ENCODE results near the gene FAM110C.
"Not testable (repeated sequence)": the region's sequence is repeated elsewhere in the genome, so short reads cannot be mapped to it uniquely, and the experiment has no call there.

The FAM110C gene, protein sequence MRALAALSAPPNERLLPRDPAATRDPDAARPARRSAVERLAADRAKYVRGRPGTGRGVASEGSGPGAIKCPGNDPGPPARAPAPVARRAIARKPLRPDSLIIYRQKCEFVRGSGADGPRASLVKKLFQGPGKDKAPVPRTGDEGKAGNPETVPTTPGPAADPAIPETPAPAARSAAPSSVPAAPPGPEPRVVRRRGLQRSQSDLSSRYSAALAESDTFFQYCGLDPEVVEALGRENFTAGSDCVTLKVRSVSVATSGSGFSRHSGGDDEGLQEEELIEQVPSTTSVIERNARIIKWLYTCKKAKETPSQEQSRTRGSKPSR

GRCh38 chr2:46471-47345 lies at the start of gene FAM110C:
TSS of gene FAM110C (minus strand) at chr2:46505. CDS start at chr2:46385, 120 bp downstream.
- Mint-ChIP-seq H3K4me3 (peak within 1 kb of the TSS; percentile 80), H3K36me3 (peaks cover 4% of the 10 kb centered on the region), H3K9me3 (no peaks in the 10 kb centered on the region), H3K4me1 (peaks cover 9% of the 10 kb centered on the region), H3K27me3 (peaks cover 72% of the 10 kb centered on the region), H3K27ac (no peak within 1 kb of the TSS)
- DNase-seq = peak; percentile 65
- CTCF ChIA-PET = interaction anchor here (0.8 kb wide), 1 partner anchor 18 kb away, joined by 3 read pairs; no protein-coding TSS in a partner anchor

GRCh38 chr2:92326-92725 lies 46.0 kb upstream of the FAM110C start:
- H3K27me3 Mint-ChIP-seq = peaks cover 10% of the 10 kb centered on the region

DNA sequence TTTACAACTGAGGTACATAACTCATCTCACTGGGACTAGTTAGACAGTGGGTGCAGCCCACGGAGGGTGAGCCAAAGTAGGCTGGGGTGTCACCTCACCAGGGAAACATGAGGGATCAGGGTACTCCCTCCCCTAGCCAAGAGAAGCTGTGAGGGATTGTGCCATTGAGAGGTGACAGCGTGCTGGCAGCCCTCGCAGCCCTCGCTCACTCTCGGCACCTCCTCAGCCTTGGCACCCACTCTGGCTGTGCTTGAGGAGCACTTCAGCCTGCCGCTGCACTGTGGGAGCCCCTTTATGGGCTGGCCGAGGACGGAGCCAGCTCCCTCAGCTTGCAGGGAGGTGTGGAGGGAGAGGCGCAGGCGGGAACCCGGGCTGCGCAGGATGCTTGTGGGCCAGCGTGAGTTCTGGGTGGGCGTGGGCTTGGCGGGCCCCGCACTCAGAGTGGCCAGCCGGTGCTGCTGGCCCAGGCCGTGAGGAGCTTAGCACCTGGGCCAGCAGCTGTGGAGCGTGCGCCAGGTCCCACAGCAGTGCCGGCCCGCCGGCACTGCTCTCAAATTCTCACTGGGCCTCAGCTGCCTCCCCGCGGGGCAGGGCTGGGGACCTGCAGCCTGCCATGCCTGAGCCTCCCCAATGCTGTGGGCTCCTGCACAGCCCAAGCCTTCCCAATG lies 44.5 kb upstream of the FAM110C start:
- no peak overlapping the region for H3K4me3 Mint-ChIP-seq
- H3K27me3 Mint-ChIP-seq = peaks cover 10% of the 10 kb centered on the region
- H3K9me3 Mint-ChIP-seq = peaks cover 5% of the 10 kb centered on the region
- CTCF ChIA-PET = interaction anchor here (1.0 kb wide), 2 partner anchors 29 to 52 kb away, joined by 3 read pairs; no protein-coding TSS in a partner anchor
- no peaks in the 10 kb centered on the region for H3K36me3 Mint-ChIP-seq
- DNase-seq = no peak
- no peak overlapping the region for H3K27ac Mint-ChIP-seq
- no peaks in the 10 kb centered on the region for H3K4me1 Mint-ChIP-seq

More at GRCh38 chr2:92326-92725, 46.0 kb upstream of the FAM110C start:
- H3K36me3 Mint-ChIP-seq = no peaks in the 10 kb centered on the region
- H3K4me3 Mint-ChIP-seq = no peak overlapping the region
- no peaks in the 10 kb centered on the region for H3K4me1 Mint-ChIP-seq
- peaks cover 12% of the 10 kb centered on the region for H3K9me3 Mint-ChIP-seq
- CTCF ChIA-PET = no interaction called here
- no peak for DNase-seq
- no peak overlapping the region for H3K27ac Mint-ChIP-seq

- no peak overlapping the region for H3K27ac Mint-ChIP-seq
- no peaks in the 10 kb centered on the region for H3K4me1 Mint-ChIP-seq
- H3K27me3 Mint-ChIP-seq = peaks cover 9% of the 10 kb centered on the region
- H3K36me3 Mint-ChIP-seq = no peaks in the 10 kb centered on the region
- H3K9me3 Mint-ChIP-seq = peaks cover 2% of the 10 kb centered on the region
- CTCF ChIA-PET = interaction anchor here (1.1 kb wide), 1 partner anchor 67 kb away, joined by 3 read pairs; no protein-coding TSS in a partner anchor
- H3K4me3 Mint-ChIP-seq = no peak overlapping the region
- no peak for DNase-seq
These were observed 39.5 kb upstream of the FAM110C start for GRCh38 chr2:85761-86160.

- no peak overlapping the region for H3K27ac Mint-ChIP-seq
- H3K36me3 Mint-ChIP-seq = no peaks in the 10 kb centered on the region
These were observed 37.8 kb upstream of the FAM110C start for GRCh38 chr2:84121-84520.

DNA sequence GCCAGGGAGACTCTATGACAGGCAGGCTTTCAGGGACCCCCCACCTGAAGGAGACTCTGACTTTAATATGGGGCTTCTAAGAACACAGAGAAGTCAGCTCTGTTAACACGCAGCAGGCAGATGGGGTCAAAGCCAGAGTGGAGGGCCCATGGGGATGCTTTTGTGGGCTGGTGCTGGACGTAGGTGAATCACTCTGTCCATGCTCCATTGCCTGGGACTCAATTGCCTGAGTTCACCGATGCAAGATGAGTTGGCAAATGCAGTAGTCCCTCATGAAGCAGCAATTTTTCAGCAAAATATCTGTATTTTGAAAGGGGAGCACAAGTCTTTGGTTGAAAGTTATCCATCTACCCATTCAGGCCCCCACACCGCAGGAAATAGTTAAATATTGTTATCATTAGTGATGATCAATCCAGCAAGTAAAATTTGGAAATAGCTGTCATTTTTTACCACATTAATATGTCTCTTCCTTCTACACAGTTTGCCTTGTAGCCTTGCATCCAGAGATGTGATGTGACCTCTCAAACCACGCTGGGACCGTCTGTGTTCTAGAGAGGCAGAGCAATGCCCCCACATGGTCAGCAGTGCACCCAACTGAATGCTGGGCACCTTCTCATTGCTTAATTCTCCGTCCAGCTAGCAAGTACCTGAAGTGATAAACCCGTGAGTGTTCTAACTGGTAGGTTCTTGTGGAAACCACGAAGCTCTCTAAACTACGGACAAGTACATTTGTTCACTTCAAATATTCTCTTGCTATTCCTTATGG lies 34.8 kb upstream of the FAM110C start:
- Mint-ChIP-seq H3K36me3 (no peaks in the 10 kb centered on the region), H3K4me1 (no peaks in the 10 kb centered on the region), H3K27ac (no peak overlapping the region), H3K27me3 (peaks cover 13% of the 10 kb centered on the region), H3K4me3 (no peak overlapping the region), H3K9me3 (no peaks in the 10 kb centered on the region)
- no peak for DNase-seq
- CTCF ChIA-PET = no interaction called here

More at GRCh38 chr2:84121-84520, 37.8 kb upstream of the FAM110C start:
- CTCF ChIA-PET = interaction anchor here (0.6 kb wide), 1 partner anchor 148 kb away, joined by 3 read pairs; no protein-coding TSS in a partner anchor
- H3K4me3 Mint-ChIP-seq = no peak overlapping the region
- no peak for DNase-seq
- H3K4me1 Mint-ChIP-seq = no peaks in the 10 kb centered on the region
- peaks cover 13% of the 10 kb centered on the region for H3K27me3 Mint-ChIP-seq
- H3K9me3 Mint-ChIP-seq = no peaks in the 10 kb centered on the region

GRCh38 chr2:80378-80777 lies 34.1 kb upstream of the FAM110C start:
- Mint-ChIP-seq H3K27me3 (peaks cover 13% of the 10 kb centered on the region), H3K4me1 (no peaks in the 10 kb centered on the region)

GRCh38 chr2:71309-72035 lies 25.2 kb upstream of the FAM110C start:
- Mint-ChIP-seq H3K4me3 (no peak overlapping the region), H3K36me3 (no peaks in the 10 kb centered on the region), H3K27ac (no peak overlapping the region), H3K4me1 (no peaks in the 10 kb centered on the region), H3K9me3 (no peaks in the 10 kb centered on the region), H3K27me3 (no peaks in the 10 kb centered on the region)
- DNase-seq = no peak
- CTCF ChIA-PET = no interaction called here

More at GRCh38 chr2:80378-80777, 34.1 kb upstream of the FAM110C start:
- CTCF ChIA-PET = no interaction called here
- Mint-ChIP-seq H3K9me3 (no peaks in the 10 kb centered on the region), H3K27ac (no peak overlapping the region), H3K4me3 (no peak overlapping the region), H3K36me3 (no peaks in the 10 kb centered on the region)
- DNase-seq = no peak

DNA sequence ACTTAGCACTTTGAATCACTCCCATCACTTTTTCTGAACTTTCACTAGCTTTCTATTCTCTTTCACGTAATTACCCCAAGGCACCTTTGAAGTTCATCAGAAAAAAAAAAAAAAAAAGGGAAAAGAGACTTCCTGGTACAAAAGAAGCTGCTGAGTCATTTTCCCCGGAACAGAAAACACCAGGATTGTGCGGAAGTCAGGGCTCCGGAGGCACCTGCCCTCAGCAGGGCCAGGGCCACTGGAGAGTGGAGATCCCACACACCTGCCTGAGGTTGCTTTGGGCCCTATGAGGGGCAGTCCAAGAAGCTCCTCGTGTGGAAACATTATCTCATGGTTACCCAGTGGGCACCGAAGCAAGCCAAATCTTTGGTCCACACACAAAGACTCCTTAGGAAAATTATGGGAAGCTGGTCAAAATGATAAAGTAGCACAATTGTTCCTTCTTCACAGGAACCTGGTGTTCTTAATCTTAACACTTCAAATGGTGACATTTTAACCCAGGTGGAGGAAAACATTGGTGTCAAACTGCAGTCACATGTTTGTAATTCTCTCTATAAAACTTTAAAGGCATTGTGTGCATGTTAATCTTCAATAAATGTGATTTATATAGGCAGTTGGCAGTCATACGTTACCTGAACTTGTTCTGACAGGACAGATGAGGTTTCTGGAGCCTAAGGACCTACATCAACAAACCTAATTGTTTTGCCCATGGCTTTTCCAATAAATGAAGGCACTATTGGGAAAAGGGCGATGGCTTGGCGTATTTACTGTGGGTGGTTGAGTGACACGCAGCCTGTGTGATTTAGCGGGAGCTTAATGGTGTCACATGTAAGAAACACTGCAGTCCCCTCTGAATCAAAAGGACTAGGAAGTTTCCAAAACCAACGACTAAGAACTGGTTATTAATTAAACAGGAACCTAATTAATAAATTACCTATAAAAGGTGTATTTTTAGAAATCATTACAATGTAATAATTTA lies 23.4 kb upstream of the FAM110C start:
- H3K4me3 Mint-ChIP-seq = no peak overlapping the region
- CTCF ChIA-PET = interaction anchor here (0.7 kb wide), 1 partner anchor 470 kb away, joined by 4 read pairs; no protein-coding TSS in a partner anchor
- H3K36me3 Mint-ChIP-seq = no peaks in the 10 kb centered on the region
- no peaks in the 10 kb centered on the region for H3K9me3 Mint-ChIP-seq
- peaks cover 5% of the 10 kb centered on the region for H3K27me3 Mint-ChIP-seq
- no peak overlapping the region for H3K27ac Mint-ChIP-seq
- DNase-seq = no peak
- H3K4me1 Mint-ChIP-seq = no peaks in the 10 kb centered on the region

- H3K36me3 Mint-ChIP-seq, DNase-seq, H3K4me1 Mint-ChIP-seq, H3K9me3 Mint-ChIP-seq, CTCF ChIA-PET, H3K4me3 Mint-ChIP-seq, H3K27me3 Mint-ChIP-seq, H3K27ac Mint-ChIP-seq: not testable (repeated sequence)
These were observed 22.3 kb upstream of the FAM110C start for GRCh38 chr2:68637-69036.

GRCh38 chr2:66853-67252 lies 20.5 kb upstream of the FAM110C start:
- Mint-ChIP-seq H3K27me3 (peaks cover 10% of the 10 kb centered on the region), H3K4me3 (no peak overlapping the region), H3K4me1 (no peaks in the 10 kb centered on the region), H3K27ac (no peak overlapping the region), H3K9me3 (no peaks in the 10 kb centered on the region), H3K36me3 (no peaks in the 10 kb centered on the region)
- DNase-seq = no peak
- CTCF ChIA-PET = no interaction called here

- Mint-ChIP-seq H3K36me3 (no peaks in the 10 kb centered on the region), H3K9me3 (no peaks in the 10 kb centered on the region), H3K4me3 (no peak overlapping the region), H3K4me1 (no peaks in the 10 kb centered on the region), H3K27me3 (peaks cover 13% of the 10 kb centered on the region), H3K27ac (no peak overlapping the region)
- CTCF ChIA-PET = no interaction called here
- DNase-seq = no peak
These were observed 18.8 kb upstream of the FAM110C start for GRCh38 chr2:65121-65520.

All from activated naive CD4-positive, alpha-beta T cell treated with anti-CD3 and anti-CD28 coated beads, Interleukin-2, amount 10 ng/mL, durations not matched to agents 7 days and 5 days (primary cell).